Ishikawa (cell line): ENCODE results near the gene SPRED1.

Source experiments
- EP300 ChIP-seq: IDR thresholded peaks from 2 replicates; pipeline ENCODE4 v1.6.1; 2012; ENCODE audit warnings: borderline replicate concordance
- NFIC ChIP-seq: IDR thresholded peaks from 2 replicates; pipeline ENCODE4 v1.6.1; 2012
- REST ChIP-seq: IDR thresholded peaks from 2 replicates; pipeline ENCODE4 v1.6.1; 2012; ENCODE audit warnings: low read depth, mild to moderate bottlenecking
- TAF1 ChIP-seq: IDR thresholded peaks from 2 replicates; pipeline ENCODE4 v1.6.1; 2012; ENCODE audit warnings: low read depth, mild to moderate bottlenecking
- TEAD4 ChIP-seq: IDR thresholded peaks from 2 replicates; pipeline ENCODE4 v1.6.1; 2012
- YY1 ChIP-seq: IDR thresholded peaks from 2 replicates; pipeline ENCODE4 v1.6.1; 2012; ENCODE audit warnings: low read depth

GRCh38 chr15:38307251-38307650 is 54.6 kb downstream of the SPRED1 start:
- TF ChIP-seq YY1 (no peak), TAF1 (no peak), EP300 (no peak), REST (no peak), NFIC (no peak), TEAD4 (no peak)
